T-helper 1 cell treated with Interleukin-12 subunit alpha and Interleukin-12 subunit beta and Interleukin-4 antibody, amounts not matched to agents 30 μg/mL and 1 μg/mL, for 36 hours (primary cell): ENCODE measurements around the gene DPPA4.

Experiments
- H3K27ac Mint-ChIP-seq: one replicate; pipeline ENCODE4 v1.8.0; 2021; ENCODE audit warnings: mild to moderate bottlenecking, mixed read lengths
- H3K27me3 Mint-ChIP-seq: one replicate; pipeline ENCODE4 v1.8.0; 2021; ENCODE audit warnings: low read depth, mixed read lengths
- H3K36me3 Mint-ChIP-seq: one replicate; pipeline ENCODE4 v1.8.0; 2021; ENCODE audit warnings: low read depth, mixed read lengths
- H3K4me1 Mint-ChIP-seq: one replicate; pipeline ENCODE4 v1.8.0; 2021; ENCODE audit warnings: low read depth, mixed read lengths
- H3K4me3 Mint-ChIP-seq: one replicate; pipeline ENCODE4 v1.8.0; 2021; ENCODE audit warnings: mild to moderate bottlenecking, moderate library complexity, mixed read lengths
- H3K9me3 Mint-ChIP-seq: one replicate; pipeline ENCODE4 v1.8.0; 2021; ENCODE audit warnings: mixed read lengths

Gene DPPA4

GRCh38 chr3:109325109-109325508 is 12.2 kb downstream of the DPPA4 start:
- no peaks in the 10 kb centered on the region for H3K9me3 Mint-ChIP-seq
- no peak overlapping the region for H3K27ac Mint-ChIP-seq
- H3K4me1 Mint-ChIP-seq, result no peaks in the 10 kb centered on the region
- H3K4me3 Mint-ChIP-seq, result no peak overlapping the region
- no peaks in the 10 kb centered on the region for H3K36me3 Mint-ChIP-seq
- H3K27me3 Mint-ChIP-seq, result no peaks in the 10 kb centered on the region

DNA sequence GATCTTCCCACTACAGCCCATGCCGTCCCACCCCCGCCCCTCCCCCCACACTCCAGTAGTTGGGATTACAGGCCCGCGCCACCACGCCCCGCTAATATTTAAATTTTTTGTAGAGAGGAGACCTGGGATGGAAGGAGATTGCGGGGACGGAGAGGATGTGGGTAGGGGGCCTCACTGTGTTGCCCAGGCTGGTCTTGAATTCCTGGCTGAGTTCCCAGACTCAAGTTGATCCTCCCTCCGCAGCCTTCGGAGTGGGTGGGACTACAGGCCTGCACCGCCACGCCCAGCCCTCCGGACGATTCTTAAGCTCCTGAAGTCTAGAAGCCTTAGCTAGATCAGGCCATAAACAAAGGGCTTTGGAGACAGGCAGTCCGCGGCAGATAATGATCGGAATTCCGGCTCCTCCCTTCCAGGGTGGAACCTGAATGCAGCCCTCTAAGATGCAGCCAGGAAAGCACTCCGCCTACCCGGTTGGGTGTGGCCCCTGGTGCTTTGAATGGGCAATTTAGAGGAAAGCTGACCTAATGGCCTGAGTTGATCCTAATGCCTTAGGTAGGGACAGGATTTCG is 21.1 kb downstream of the DPPA4 start, which contains the start of gene DPPA2:
Gene DPPA2, minus strand, starts transcription at position 356 of the 569 bp plus-strand sequence. CDS start 1,975 bp downstream, outside the sequence.
- no peaks in the 10 kb centered on the region for H3K9me3 Mint-ChIP-seq
- H3K4me1 Mint-ChIP-seq, result no peaks in the 10 kb centered on the region
- no peaks in the 10 kb centered on the region for H3K27me3 Mint-ChIP-seq
- H3K27ac Mint-ChIP-seq, result no peak within 1 kb of the TSS
- H3K4me3 Mint-ChIP-seq, result no peak within 1 kb of the TSS
- no peaks in the 10 kb centered on the region for H3K36me3 Mint-ChIP-seq

GRCh38 chr3:109313061-109313460 is 24.3 kb downstream of the DPPA4 start:
- no peak overlapping the region for H3K4me3 Mint-ChIP-seq
- H3K9me3 Mint-ChIP-seq, result no peaks in the 10 kb centered on the region
- no peaks in the 10 kb centered on the region for H3K36me3 Mint-ChIP-seq
- H3K4me1 Mint-ChIP-seq, result no peaks in the 10 kb centered on the region
- H3K27ac Mint-ChIP-seq, result no peak overlapping the region
- no peaks in the 10 kb centered on the region for H3K27me3 Mint-ChIP-seq

- Mint-ChIP-seq H3K36me3 (no peaks in the 10 kb centered on the region), H3K4me1 (no peaks in the 10 kb centered on the region), H3K9me3 (no peaks in the 10 kb centered on the region), H3K4me3 (no peak overlapping the region), H3K27me3 (no peaks in the 10 kb centered on the region), H3K27ac (no peak overlapping the region)
Measured at GRCh38 chr3:109297496-109297895, 39.9 kb downstream of the DPPA4 start.

- no peaks in the 10 kb centered on the region for H3K36me3 Mint-ChIP-seq
- H3K27ac Mint-ChIP-seq, result no peak overlapping the region
- no peaks in the 10 kb centered on the region for H3K4me1 Mint-ChIP-seq
- no peaks in the 10 kb centered on the region for H3K9me3 Mint-ChIP-seq
- H3K4me3 Mint-ChIP-seq, result no peak overlapping the region
- H3K27me3 Mint-ChIP-seq, result no peaks in the 10 kb centered on the region
Measured at GRCh38 chr3:109284071-109284470, 53.3 kb downstream of the DPPA4 start.

DNA sequence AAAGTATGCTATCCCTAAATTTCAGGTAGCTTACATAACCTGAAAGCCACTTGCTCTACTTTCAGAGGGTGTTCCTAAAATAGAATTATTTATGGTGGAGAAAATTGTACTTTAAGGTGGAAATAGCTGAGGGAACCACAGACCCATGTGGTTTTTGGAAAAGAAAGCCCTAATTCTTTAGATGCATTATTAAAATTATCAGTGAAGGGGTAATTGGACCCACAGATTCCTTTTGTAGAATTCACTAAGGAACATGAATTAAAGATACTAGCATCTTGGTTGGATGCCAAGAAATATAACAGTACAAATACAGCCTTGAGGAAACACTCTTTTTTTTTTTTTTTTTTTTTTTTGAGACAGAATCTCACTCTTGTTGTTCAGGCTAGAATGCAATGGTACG is 58.8 kb downstream of the DPPA4 start:
- Mint-ChIP-seq H3K27ac (no peak overlapping the region), H3K36me3 (no peaks in the 10 kb centered on the region), H3K9me3 (no peaks in the 10 kb centered on the region), H3K4me3 (no peak overlapping the region), H3K27me3 (no peaks in the 10 kb centered on the region), H3K4me1 (no peaks in the 10 kb centered on the region)

GRCh38 chr3:109278141-109278540 is 59.2 kb downstream of the DPPA4 start:
- no peak overlapping the region for H3K27ac Mint-ChIP-seq
- no peak overlapping the region for H3K4me3 Mint-ChIP-seq
- H3K9me3 Mint-ChIP-seq, result no peaks in the 10 kb centered on the region
- no peaks in the 10 kb centered on the region for H3K36me3 Mint-ChIP-seq
- H3K4me1 Mint-ChIP-seq, result no peaks in the 10 kb centered on the region
- H3K27me3 Mint-ChIP-seq, result no peaks in the 10 kb centered on the region
